ENCODE results near the gene PHKB. TPM values are rescaled to one million over a fixed set of nuclear protein-coding genes. Genes with fewer than 3 reads are reported as not detected.

The PHKB gene
- polyA plus RNA-seq, 1 donor from 2014 or later, result 99.5 TPM

DNA sequence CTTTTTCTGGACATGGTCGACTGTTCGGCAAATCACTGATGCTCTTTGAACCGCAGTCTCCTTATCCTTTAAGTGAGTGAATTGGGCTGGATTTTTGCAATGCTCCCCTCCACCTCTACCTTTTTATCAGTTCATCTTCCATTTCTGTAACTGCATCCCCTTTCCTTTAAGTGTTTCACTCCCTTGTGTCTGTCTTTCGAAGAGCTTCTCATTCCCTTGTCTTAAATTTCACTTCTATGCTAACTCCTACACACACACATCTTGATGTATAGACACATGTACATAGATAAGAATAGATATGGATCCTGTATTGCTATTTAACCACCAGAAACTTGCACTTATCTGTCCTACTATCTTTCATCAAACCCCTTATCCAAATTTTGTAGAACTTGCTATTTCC, 250.7 kb downstream of the PHKB start:
- TF ChIP-seq RAD21 (conservative IDR thresholded peaks at IDR 0.05), result no peak
- TF ChIP-seq MXI1 (conservative IDR thresholded peaks at IDR 0.05; ENCODE audit: poor library complexity, severe bottlenecking), result no peak
- no peak for TF ChIP-seq EP300 (conservative IDR thresholded peaks at IDR 0.05; ENCODE audit: poor library complexity, severe bottlenecking)
- TF ChIP-seq POLR2AphosphoS5 (IDR thresholded peaks at IDR 0.05), result no peak
- TF ChIP-seq, protein P1, sequence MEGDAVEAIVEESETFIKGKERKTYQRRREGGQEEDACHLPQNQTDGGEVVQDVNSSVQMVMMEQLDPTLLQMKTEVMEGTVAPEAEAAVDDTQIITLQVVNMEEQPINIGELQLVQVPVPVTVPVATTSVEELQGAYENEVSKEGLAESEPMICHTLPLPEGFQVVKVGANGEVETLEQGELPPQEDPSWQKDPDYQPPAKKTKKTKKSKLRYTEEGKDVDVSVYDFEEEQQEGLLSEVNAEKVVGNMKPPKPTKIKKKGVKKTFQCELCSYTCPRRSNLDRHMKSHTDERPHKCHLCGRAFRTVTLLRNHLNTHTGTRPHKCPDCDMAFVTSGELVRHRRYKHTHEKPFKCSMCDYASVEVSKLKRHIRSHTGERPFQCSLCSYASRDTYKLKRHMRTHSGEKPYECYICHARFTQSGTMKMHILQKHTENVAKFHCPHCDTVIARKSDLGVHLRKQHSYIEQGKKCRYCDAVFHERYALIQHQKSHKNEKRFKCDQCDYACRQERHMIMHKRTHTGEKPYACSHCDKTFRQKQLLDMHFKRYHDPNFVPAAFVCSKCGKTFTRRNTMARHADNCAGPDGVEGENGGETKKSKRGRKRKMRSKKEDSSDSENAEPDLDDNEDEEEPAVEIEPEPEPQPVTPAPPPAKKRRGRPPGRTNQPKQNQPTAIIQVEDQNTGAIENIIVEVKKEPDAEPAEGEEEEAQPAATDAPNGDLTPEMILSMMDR (IDR thresholded peaks at IDR 0.05; ENCODE audit: poor library complexity, severe bottlenecking), result no peak
- TF ChIP-seq EZH2 (IDR thresholded peaks at IDR 0.05; ENCODE audit: borderline replicate concordance, insufficient read depth, low read length, poor library complexity, severe bottlenecking), result no peak
- TF ChIP-seq TAF1 (IDR thresholded peaks at IDR 0.05; ENCODE audit: low read depth), result no peak
- TF ChIP-seq, protein P2, sequence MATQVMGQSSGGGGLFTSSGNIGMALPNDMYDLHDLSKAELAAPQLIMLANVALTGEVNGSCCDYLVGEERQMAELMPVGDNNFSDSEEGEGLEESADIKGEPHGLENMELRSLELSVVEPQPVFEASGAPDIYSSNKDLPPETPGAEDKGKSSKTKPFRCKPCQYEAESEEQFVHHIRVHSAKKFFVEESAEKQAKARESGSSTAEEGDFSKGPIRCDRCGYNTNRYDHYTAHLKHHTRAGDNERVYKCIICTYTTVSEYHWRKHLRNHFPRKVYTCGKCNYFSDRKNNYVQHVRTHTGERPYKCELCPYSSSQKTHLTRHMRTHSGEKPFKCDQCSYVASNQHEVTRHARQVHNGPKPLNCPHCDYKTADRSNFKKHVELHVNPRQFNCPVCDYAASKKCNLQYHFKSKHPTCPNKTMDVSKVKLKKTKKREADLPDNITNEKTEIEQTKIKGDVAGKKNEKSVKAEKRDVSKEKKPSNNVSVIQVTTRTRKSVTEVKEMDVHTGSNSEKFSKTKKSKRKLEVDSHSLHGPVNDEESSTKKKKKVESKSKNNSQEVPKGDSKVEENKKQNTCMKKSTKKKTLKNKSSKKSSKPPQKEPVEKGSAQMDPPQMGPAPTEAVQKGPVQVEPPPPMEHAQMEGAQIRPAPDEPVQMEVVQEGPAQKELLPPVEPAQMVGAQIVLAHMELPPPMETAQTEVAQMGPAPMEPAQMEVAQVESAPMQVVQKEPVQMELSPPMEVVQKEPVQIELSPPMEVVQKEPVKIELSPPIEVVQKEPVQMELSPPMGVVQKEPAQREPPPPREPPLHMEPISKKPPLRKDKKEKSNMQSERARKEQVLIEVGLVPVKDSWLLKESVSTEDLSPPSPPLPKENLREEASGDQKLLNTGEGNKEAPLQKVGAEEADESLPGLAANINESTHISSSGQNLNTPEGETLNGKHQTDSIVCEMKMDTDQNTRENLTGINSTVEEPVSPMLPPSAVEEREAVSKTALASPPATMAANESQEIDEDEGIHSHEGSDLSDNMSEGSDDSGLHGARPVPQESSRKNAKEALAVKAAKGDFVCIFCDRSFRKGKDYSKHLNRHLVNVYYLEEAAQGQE (IDR thresholded peaks at IDR 0.05; ENCODE audit: borderline replicate concordance), result no peak
- TF ChIP-seq SMC3 (conservative IDR thresholded peaks at IDR 0.05; ENCODE audit: poor library complexity), result no peak
- Histone ChIP-seq H2AFZ (ENCODE audit: low read depth, low read length) (no peak overlapping the region), H4K20me1 (ENCODE audit: insufficient read depth) (no peaks in the 10 kb centered on the region), H3K4me2 (ENCODE audit: low read length) (no peak overlapping the region), H3K4me3 (ENCODE audit: low read length) (no peak overlapping the region), H3K79me2 (replicated peaks; ENCODE audit: insufficient read depth, low read length) (no peaks in the 10 kb centered on the region), H3K27me3 (ENCODE audit: insufficient read depth, low read depth, low read length) (no peaks in the 10 kb centered on the region), H3K9me3 (ENCODE audit: low read length) (no peaks in the 10 kb centered on the region), H3K27ac (ENCODE audit: low read length) (no peak overlapping the region), H3K9ac (ENCODE audit: low read length) (no peak overlapping the region), H3K9me2 (ENCODE audit: insufficient read depth, low read length) (no peaks in the 10 kb centered on the region), H3K36me3 (ENCODE audit: insufficient read depth, low read length) (no peaks in the 10 kb centered on the region), H3F3A (ENCODE audit: insufficient read depth, low read length, poor library complexity, severe bottlenecking) (no peaks in the 10 kb centered on the region)

DNA sequence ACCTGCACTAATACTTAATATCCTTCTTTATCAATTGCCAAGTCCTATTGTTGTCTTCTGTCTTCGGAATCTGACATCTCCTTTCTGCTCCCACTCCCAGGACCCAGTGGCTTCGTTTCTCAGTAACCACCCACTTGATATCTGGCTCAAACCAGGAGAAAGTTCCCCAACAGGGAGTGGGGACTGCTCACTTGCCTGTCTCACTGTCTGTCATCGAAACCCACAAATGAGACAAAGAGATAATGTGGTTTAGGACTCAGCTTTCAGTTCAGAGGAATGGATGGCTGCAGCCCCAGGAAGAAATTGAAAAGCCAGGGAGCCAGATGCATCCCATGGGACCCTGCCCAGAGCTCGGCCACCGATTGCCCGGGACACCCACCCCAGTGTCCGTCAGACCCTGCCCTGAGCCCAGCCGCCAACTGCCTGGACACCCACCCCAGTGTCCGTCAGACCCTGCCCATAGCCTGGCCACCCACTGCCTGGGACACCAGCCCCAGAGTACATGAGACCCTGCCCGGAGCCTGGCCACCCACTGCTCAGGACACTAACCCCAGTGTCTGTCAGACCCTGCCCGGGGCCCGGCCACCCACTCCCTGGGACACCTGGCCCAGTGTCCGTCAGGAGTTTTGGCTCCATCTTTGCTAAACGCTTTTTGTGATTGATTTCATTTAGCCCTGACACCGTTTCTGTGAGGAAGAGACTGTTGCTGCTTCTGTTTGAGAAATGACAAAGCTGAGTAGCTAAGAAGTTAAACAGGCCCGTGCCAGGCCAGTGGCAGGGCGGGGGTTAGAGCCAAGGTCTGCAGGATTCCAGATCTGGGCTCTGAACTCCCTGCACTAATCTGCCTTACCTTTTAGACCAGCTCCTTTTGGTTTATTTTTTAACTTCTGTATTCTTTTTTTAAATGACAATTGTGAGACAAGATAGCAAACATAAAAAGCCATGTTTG, 251.4 kb downstream of the PHKB start:
- Histone ChIP-seq H3F3A (ENCODE audit: insufficient read depth, low read length, poor library complexity, severe bottlenecking) (no peaks in the 10 kb centered on the region), H3K9me3 (ENCODE audit: low read length) (no peaks in the 10 kb centered on the region), H3K9ac (ENCODE audit: low read length) (no peak overlapping the region), H4K20me1 (ENCODE audit: insufficient read depth) (no peaks in the 10 kb centered on the region), H3K27ac (ENCODE audit: low read length) (no peak overlapping the region), H2AFZ (ENCODE audit: low read depth, low read length) (no peak overlapping the region), H3K9me2 (ENCODE audit: insufficient read depth, low read length) (no peaks in the 10 kb centered on the region), H3K79me2 (replicated peaks; ENCODE audit: insufficient read depth, low read length) (no peaks in the 10 kb centered on the region), H3K4me2 (ENCODE audit: low read length) (no peak overlapping the region), H3K27me3 (ENCODE audit: insufficient read depth, low read depth, low read length) (no peaks in the 10 kb centered on the region), H3K36me3 (ENCODE audit: insufficient read depth, low read length) (no peaks in the 10 kb centered on the region), H3K4me3 (ENCODE audit: low read length) (no peak overlapping the region)
- TF ChIP-seq RAD21 (conservative IDR thresholded peaks at IDR 0.05) (no peak), MXI1 (conservative IDR thresholded peaks at IDR 0.05; ENCODE audit: poor library complexity, severe bottlenecking) (no peak), TAF1 (IDR thresholded peaks at IDR 0.05; ENCODE audit: low read depth) (no peak), SMC3 (conservative IDR thresholded peaks at IDR 0.05; ENCODE audit: poor library complexity) (no peak)
